OCI-LY1 (cell line): ENCODE results near the gene UBE2L6.

Experiments used
- H2AFZ ChIP-seq: fragments of 200-600 bp; sonication (generic), shearing (Covaris generic); 2 replicates; pipeline ENCODE4 v1.6.0; 2014; ENCODE audit warnings: antibody characterized with exemption, mild to moderate bottlenecking, low read length
- H3F3A ChIP-seq: fragments of 200-600 bp; sonication (generic), shearing (Covaris generic); 2 replicates; pipeline ENCODE4 v1.6.0; 2014; ENCODE audit warnings: mild to moderate bottlenecking, antibody characterized with exemption, low read length, moderate library complexity; ENCODE audit not compliant: insufficient read depth
- H3K27ac ChIP-seq: fragments of 200-600 bp; sonication (generic); 2 replicates; pipeline ENCODE4 v1.5.1; 2014; ENCODE audit warnings: low read length, mixed run types, mild to moderate bottlenecking, low read depth; ENCODE audit not compliant: poor library complexity, severe bottlenecking
- H3K27me3 ChIP-seq: fragments of 200-600 bp; sonication (generic); 2 replicates; pipeline ENCODE4 v1.6.0; 2014; ENCODE audit warnings: antibody characterized with exemption, mild to moderate bottlenecking, low read length, moderate library complexity; ENCODE audit not compliant: insufficient read depth
- H3K36me3 ChIP-seq: fragments of 200-600 bp; sonication (generic); 2 replicates; pipeline ENCODE4 v1.6.1; 2014; ENCODE audit warnings: mild to moderate bottlenecking, antibody characterized with exemption, low read length, moderate library complexity, mixed read lengths; ENCODE audit not compliant: insufficient read depth
- H3K4me1 ChIP-seq: fragments of 200-600 bp; sonication (generic); 2 replicates; pipeline ENCODE4 v1.5.1; 2014; ENCODE audit warnings: mild to moderate bottlenecking, low read length, moderate library complexity; ENCODE audit not compliant: insufficient read depth, severe bottlenecking
- H3K4me2 ChIP-seq: fragments of 200-600 bp; sonication (generic), shearing (Covaris generic); 2 replicates; pipeline ENCODE4 v1.6.1; 2014; ENCODE audit warnings: low read length
- H3K4me3 ChIP-seq: fragments of 200-600 bp; sonication (generic); 2 replicates; pipeline ENCODE4 v1.5.1; 2014; ENCODE audit warnings: low read length, low read depth, mild to moderate bottlenecking, mixed read lengths; ENCODE audit not compliant: poor library complexity, severe bottlenecking
- H3K79me2 ChIP-seq: fragments of 200-600 bp; shearing (Covaris generic); 2 replicates; pipeline ENCODE4 v1.6.1; 2016; ENCODE audit warnings: mixed run types, low read length, mixed read lengths; ENCODE audit not compliant: insufficient read depth
- H3K9ac ChIP-seq: fragments of 200-600 bp; sonication (generic), shearing (Covaris generic); 2 replicates; pipeline ENCODE4 v1.6.1; 2014; ENCODE audit warnings: mild to moderate bottlenecking, low read length, mixed read lengths
- H3K9me2 ChIP-seq: fragments of 200-600 bp; sonication (generic), shearing (Covaris generic); 2 replicates; pipeline ENCODE4 v1.6.1; 2014; ENCODE audit warnings: low read depth, mild to moderate bottlenecking, low read length, mixed read lengths
- H3K9me3 ChIP-seq: fragments of 200-600 bp; shearing (Covaris generic); 2 replicates; pipeline ENCODE4 v1.6.1; 2014; ENCODE audit warnings: low read length, mixed read lengths
- H4K20me1 ChIP-seq: fragments of 200-600 bp; sonication (generic), shearing (Covaris generic); 2 replicates; pipeline ENCODE4 v1.6.0; 2016; ENCODE audit warnings: mild to moderate bottlenecking, low read length; ENCODE audit not compliant: insufficient read depth
- EZH2 ChIP-seq: fragments of 200-600 bp; sonication (generic), shearing (Covaris generic); IDR thresholded peaks from 2 replicates; pipeline ENCODE4 v1.8.0; 2017; ENCODE audit warnings: borderline replicate concordance, mixed run types, mild to moderate bottlenecking, antibody characterized with exemption, low read length, moderate library complexity, mixed read lengths
- TF ChIP-seq, protein P1 (sequence below): fragments of 200-600 bp; sonication (generic), shearing (Covaris generic); IDR thresholded peaks from 2 replicates; pipeline ENCODE4 v1.5.1; 2017; ENCODE audit warnings: mild to moderate bottlenecking, antibody characterized with exemption, low read length, moderate library complexity, mixed read lengths

UBE2L6 gene

GRCh38 chr11:57551941-57552340 lies 15.5 kb downstream of the UBE2L6 start:
- no peaks in the 10 kb centered on the region for H4K20me1 ChIP-seq
- no peaks in the 10 kb centered on the region for H3F3A ChIP-seq
- H3K9me3 ChIP-seq = no peaks in the 10 kb centered on the region
- no peak for TF ChIP-seq EZH2
- TF ChIP-seq, protein P1, sequence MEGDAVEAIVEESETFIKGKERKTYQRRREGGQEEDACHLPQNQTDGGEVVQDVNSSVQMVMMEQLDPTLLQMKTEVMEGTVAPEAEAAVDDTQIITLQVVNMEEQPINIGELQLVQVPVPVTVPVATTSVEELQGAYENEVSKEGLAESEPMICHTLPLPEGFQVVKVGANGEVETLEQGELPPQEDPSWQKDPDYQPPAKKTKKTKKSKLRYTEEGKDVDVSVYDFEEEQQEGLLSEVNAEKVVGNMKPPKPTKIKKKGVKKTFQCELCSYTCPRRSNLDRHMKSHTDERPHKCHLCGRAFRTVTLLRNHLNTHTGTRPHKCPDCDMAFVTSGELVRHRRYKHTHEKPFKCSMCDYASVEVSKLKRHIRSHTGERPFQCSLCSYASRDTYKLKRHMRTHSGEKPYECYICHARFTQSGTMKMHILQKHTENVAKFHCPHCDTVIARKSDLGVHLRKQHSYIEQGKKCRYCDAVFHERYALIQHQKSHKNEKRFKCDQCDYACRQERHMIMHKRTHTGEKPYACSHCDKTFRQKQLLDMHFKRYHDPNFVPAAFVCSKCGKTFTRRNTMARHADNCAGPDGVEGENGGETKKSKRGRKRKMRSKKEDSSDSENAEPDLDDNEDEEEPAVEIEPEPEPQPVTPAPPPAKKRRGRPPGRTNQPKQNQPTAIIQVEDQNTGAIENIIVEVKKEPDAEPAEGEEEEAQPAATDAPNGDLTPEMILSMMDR = no peak
- no peak overlapping the region for H3K4me2 ChIP-seq
- no peak overlapping the region for H3K9ac ChIP-seq
- H3K4me1 ChIP-seq = no peaks in the 10 kb centered on the region
- H3K27me3 ChIP-seq = no peaks in the 10 kb centered on the region
- no peaks in the 10 kb centered on the region for H3K9me2 ChIP-seq
- no peaks in the 10 kb centered on the region for H3K79me2 ChIP-seq
- no peak overlapping the region for H3K4me3 ChIP-seq
- no peak overlapping the region for H2AFZ ChIP-seq
- H3K27ac ChIP-seq = no peak overlapping the region
- peaks cover 33% of the 10 kb centered on the region for H3K36me3 ChIP-seq

- TF ChIP-seq, protein P1 = no peak
- no peak for TF ChIP-seq EZH2
- Histone ChIP-seq H3K79me2 (no peaks in the 10 kb centered on the region), H3K9me3 (no peaks in the 10 kb centered on the region), H4K20me1 (no peaks in the 10 kb centered on the region), H3K9ac (no peak overlapping the region), H3F3A (no peaks in the 10 kb centered on the region), H3K9me2 (no peaks in the 10 kb centered on the region), H3K36me3 (peaks cover 33% of the 10 kb centered on the region), H2AFZ (no peak overlapping the region), H3K4me1 (no peaks in the 10 kb centered on the region), H3K27me3 (no peaks in the 10 kb centered on the region), H3K27ac (no peak overlapping the region), H3K4me3 (no peak overlapping the region), H3K4me2 (no peak overlapping the region)
Observed at GRCh38 chr11:57549983-57550382, 17.5 kb downstream of the UBE2L6 start.

GRCh38 chr11:57547854-57548377 lies 19.6 kb downstream of the UBE2L6 start:
- H3K4me2 ChIP-seq = no peak overlapping the region
- TF ChIP-seq, protein P1 = no peak
- TF ChIP-seq EZH2 = no peak
- H3K27ac ChIP-seq = no peak overlapping the region
- H4K20me1 ChIP-seq = no peaks in the 10 kb centered on the region
- H2AFZ ChIP-seq = no peak overlapping the region
- no peaks in the 10 kb centered on the region for H3K9me2 ChIP-seq
- no peaks in the 10 kb centered on the region for H3K79me2 ChIP-seq
- H3K9ac ChIP-seq = no peak overlapping the region
- no peaks in the 10 kb centered on the region for H3K9me3 ChIP-seq
- H3K36me3 ChIP-seq = peaks cover 23% of the 10 kb centered on the region; the same call in 1 of the 2 replicates
- H3F3A ChIP-seq = no peaks in the 10 kb centered on the region
- no peaks in the 10 kb centered on the region for H3K27me3 ChIP-seq
- H3K4me1 ChIP-seq = no peaks in the 10 kb centered on the region
- no peak overlapping the region for H3K4me3 ChIP-seq
